Epithelial cell of esophagus (primary cell): ENCODE data around the gene EPHA3.

Experiments
- DNase-seq: peaks from one replicate; pipeline ENCODE4 v3.0.0; 2010; ENCODE audit warnings: low read depth
- H3K4me3 ChIP-seq: 2 replicates; pipeline ENCODE4 v1.5.1; 2011; ENCODE audit warnings: mild to moderate bottlenecking, low read length, control low read depth
- CTCF ChIP-seq: IDR thresholded peaks from 2 replicates; pipeline ENCODE4 v1.5.1; 2011; ENCODE audit warnings: low read depth, mild to moderate bottlenecking, low read length, control low read depth, inconsistent platforms; ENCODE audit not compliant: insufficient read depth; ENCODE audit errors: missing control alignments

The EPHA3 gene

DNA sequence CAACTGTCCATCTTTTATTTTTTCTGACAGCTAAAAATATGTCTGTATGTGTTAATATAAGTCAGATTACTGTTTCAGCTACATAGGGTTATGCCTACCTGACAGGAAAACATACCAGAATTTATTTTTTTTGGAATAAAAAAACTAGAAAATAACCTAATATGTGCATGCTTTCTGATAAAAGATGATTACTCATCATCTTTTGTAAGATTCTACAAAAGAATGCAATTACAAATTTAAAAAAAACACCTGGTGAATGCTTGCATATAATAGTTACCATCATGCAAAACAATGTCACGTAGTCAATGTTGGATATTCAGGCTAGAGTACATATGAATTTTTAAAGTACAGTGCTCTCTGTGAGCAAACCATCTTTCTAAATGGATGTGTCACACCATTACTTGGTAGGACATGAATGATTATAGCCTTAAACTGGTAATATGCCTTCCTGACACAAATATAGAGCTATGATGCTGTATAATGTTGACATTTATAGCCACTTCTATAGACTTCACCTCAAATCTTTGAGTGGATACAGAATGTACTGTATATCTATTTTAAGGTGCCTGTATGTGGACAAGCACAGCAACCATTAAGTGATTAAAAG lies 180.6 kb downstream of the EPHA3 start:
- H3K4me3 ChIP-seq, result no peak overlapping the region
- no peak for TF ChIP-seq CTCF
- no peak for DNase-seq

DNA sequence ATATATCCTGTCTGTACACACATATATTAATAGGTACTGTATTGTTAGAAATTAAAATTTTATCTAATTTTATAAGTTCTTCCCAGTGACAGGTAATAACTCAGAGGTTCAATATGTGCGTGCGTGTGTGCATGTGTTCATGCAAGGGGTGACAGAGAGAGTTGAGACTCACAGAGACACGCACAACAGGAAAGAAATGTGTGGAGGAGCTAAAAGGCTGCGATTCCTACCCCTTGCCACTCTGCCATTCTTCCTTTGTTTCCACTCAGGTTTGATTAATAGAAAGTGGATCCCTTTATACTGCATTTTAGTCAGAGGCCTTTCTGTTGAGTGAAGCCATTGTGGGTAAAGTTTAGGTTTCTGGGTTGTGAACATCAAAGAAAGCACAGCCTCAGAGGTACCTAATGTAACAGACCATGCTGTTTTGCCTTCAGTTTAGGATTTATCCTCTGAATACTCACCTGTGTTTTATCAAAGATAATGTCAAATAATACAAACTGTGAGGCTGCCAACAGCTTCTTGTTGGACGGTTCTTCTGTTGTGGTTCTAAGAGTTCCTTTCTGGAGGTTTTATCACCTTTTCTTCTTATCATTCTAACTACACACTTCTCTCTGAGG lies 182.3 kb downstream of the EPHA3 start:
- TF ChIP-seq CTCF, result no peak
- no peak for DNase-seq
- no peak overlapping the region for H3K4me3 ChIP-seq

- DNase-seq, result no peak
- TF ChIP-seq CTCF, result no peak
- H3K4me3 ChIP-seq, result no peak overlapping the region
Observed at GRCh38 chr3:89297199-89297598, 189.8 kb downstream of the EPHA3 start.

GRCh38 chr3:89300526-89300925 lies 193.1 kb downstream of the EPHA3 start:
- no peak for TF ChIP-seq CTCF
- no peak overlapping the region for H3K4me3 ChIP-seq
- peak; percentile 5 for DNase-seq

DNA sequence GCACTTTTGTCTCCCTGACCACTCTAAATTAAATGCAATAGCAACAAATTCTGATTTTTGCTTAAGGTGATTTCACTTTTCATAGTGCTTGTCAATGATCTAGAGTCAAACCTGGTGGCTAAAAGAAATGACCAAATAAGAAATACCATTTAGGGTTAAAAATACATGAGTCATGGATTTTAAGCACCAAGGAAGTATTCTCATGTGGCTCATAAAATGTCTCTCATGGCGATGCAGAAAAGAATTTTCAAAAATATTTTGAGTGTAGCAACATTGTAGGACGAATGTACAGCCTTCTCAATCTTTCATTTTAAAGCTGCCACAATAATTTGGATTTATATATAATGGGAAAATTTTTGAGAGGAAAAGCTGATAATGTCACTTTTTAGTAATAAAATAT lies 193.6 kb downstream of the EPHA3 start:
- no peak for TF ChIP-seq CTCF
- no peak for DNase-seq
- no peak overlapping the region for H3K4me3 ChIP-seq

GRCh38 chr3:89303701-89304100 lies 196.3 kb downstream of the EPHA3 start:
- H3K4me3 ChIP-seq, result no peak overlapping the region
- no peak for TF ChIP-seq CTCF
- no peak for DNase-seq

- H3K4me3 ChIP-seq, result no peak overlapping the region
- no peak for DNase-seq
- no peak for TF ChIP-seq CTCF
Observed at GRCh38 chr3:89306540-89306939, 199.1 kb downstream of the EPHA3 start.
